Hematopoietic multipotent progenitor cell treated with erythropoietin and hydrocortisone succinate and interleukin-3 and kit ligand, for 4 days (in vitro differentiated cells): Measurements from ENCODE around the gene TRIM69.
A peak's percentile ranks its signal among the peaks of the same experiment; 100 is the strongest.
"Not testable (repeated sequence)": the region's sequence is repeated elsewhere in the genome, so short reads cannot be mapped to it uniquely, and the experiment has no call there.

Experiments used
- DNase-seq: peaks from one replicate; pipeline ENCODE4 v3.0.0-alpha.2; 2015

TRIM69 gene

GRCh38 chr15:44716983-44717602 lies 19.2 kb upstream of the TRIM69 start:
- no peak for DNase-seq

GRCh38 chr15:44718180-44718926 lies 18.0 kb upstream of the TRIM69 start:
- no peak for DNase-seq

GRCh38 chr15:44718927-44719292 lies 17.4 kb upstream of the TRIM69 start:
- DNase-seq = no peak

GRCh38 chr15:44719293-44719999 lies 16.9 kb upstream of the TRIM69 start:
- peak; percentile 45 for DNase-seq

- not testable (repeated sequence) for DNase-seq
Observed at GRCh38 chr15:44720000-44720435, 16.3 kb upstream of the TRIM69 start.

- no peak for DNase-seq
Observed at GRCh38 chr15:44720460-44721176, 15.7 kb upstream of the TRIM69 start.

GRCh38 chr15:44722011-44722410 lies 14.3 kb upstream of the TRIM69 start:
- DNase-seq = no peak

- DNase-seq = peak; percentile 62
Observed at GRCh38 chr15:44726136-44726535, 10.2 kb upstream of the TRIM69 start.

GRCh38 chr15:44726568-44727484 lies 9.5 kb upstream of the TRIM69 start:
- DNase-seq = peak; percentile 95

GRCh38 chr15:44727485-44728231 lies 8.7 kb upstream of the TRIM69 start:
- DNase-seq = no peak

- not testable (repeated sequence) for DNase-seq
Observed at GRCh38 chr15:44728232-44728575, 8.1 kb upstream of the TRIM69 start.

GRCh38 chr15:44728576-44729407 lies 7.5 kb upstream of the TRIM69 start:
- DNase-seq = peak; percentile 99

- DNase-seq = peak; percentile 47
Observed at GRCh38 chr15:44729408-44730127, 6.8 kb upstream of the TRIM69 start.

- DNase-seq = no peak
Observed at GRCh38 chr15:44734839-44735481, 1.4 kb upstream of the TRIM69 start.

- DNase-seq = peak; percentile 47
Observed at GRCh38 chr15:44735482-44736180, 697 bp upstream of the TRIM69 start.

GRCh38 chr15:44738340-44738984 lies 2.1 kb downstream of the TRIM69 start:
- peak; percentile 82 for DNase-seq

- not testable (repeated sequence) for DNase-seq
Observed at GRCh38 chr15:44739222-44739847, 3.0 kb downstream of the TRIM69 start.

- DNase-seq = not testable (repeated sequence)
Observed at GRCh38 chr15:44743454-44743853, 7.1 kb downstream of the TRIM69 start.
